Measurements from ENCODE around the gene SHANK1.
A peak's percentile ranks its signal among the peaks of the same experiment; 100 is the strongest.

Gene SHANK1

DNA sequence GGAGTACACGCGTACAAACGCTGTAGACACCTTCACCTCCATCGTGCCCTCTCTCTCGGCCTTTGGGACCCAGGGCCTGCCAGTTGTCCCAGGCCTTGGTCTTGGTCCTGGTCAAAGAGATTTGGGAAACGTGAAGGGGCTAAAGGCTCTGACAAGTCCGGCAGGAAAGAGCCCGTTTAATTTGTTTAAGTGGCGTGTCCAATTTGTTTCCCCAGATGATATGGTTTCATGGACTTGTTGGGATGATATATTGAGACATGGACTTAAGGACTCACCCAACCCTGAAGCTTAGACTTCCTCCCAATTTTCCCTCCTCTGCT lies 6.3 kb upstream of the SHANK1 start:
- no peak for DNase-seq

GRCh38 chr19:50725218-50725910 lies 5.8 kb upstream of the SHANK1 start:
- DNase-seq: no peak

DNA sequence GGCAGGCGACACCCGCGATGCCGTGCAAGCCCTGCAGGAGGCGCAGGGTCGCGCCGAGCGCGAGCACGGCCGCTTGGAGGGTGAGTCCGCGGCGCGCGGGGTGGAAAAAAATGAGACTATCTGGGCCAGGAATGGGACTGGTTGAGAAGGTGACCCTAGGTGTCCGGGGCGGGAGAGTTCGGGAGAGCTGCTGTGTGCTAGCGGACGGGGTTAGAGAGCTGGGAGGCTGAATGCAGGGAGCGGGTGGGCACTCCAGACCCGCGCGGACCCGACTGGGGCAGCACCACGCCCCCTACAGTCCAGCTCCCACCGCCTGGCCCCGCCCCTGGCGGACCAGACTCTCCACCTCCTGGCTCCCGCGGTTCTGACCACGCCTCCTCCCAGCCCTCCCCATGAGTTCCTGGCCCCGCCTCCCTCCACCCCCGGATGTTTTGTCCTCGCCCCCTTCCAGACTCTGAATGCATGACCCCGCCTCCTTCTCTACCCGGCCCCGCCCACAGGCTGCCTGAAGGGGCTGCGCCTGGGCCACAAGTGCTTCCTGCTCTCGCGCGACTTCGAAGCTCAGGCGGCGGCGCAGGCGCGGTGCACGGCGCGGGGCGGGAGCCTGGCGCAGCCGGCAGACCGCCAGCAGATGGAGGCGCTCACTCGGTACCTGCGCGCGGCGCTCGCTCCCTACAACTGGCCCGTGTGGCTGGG lies 5.1 kb upstream of the SHANK1 start:
- DNase-seq: peak; percentile 99

- DNase-seq: peak; percentile 31
Observed at GRCh38 chr19:50723735-50724521, 4.3 kb upstream of the SHANK1 start.

DNA sequence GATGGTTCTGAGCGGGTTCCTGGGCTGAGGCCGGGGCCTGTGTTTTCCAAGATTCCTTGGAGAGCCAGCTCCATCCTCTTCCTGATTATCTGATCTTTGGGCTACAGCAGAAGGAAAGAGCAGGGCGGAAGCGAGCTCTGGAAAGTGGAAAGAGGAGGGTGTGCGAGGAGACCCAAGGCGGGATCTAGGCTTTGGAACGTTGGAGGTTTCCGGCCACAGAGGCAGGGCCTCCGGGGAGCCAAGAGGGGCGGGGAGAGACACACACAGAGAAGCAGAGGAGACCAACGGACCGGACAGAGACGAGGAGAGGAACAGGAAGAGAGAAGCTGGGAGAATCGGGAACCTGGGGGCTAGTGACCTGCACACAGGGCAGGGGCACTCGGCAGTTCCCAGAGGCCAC lies 3.5 kb upstream of the SHANK1 start, which contains the start of gene CLEC11A:
TSS of gene CLEC11A (plus strand) at position 296 of the 400 bp plus-strand sequence. CDS start 162 bp downstream, outside the sequence.
- peak; percentile 97 for DNase-seq

- peak; percentile 63 for DNase-seq
Observed at GRCh38 chr19:50722201-50723013, 2.8 kb upstream of the SHANK1 start.

- no peak for DNase-seq
Observed at GRCh38 chr19:50721441-50722137, 2.0 kb upstream of the SHANK1 start.

- DNase-seq: peak; percentile 97
Observed at GRCh38 chr19:50720921-50721381, 1.3 kb upstream of the SHANK1 start.

GRCh38 chr19:50720181-50720920 lies 749 bp upstream of the SHANK1 start:
- DNase-seq: peak; percentile 31

GRCh38 chr19:50719119-50719435 lies 525 bp downstream of the SHANK1 start:
- DNase-seq: no peak

DNA sequence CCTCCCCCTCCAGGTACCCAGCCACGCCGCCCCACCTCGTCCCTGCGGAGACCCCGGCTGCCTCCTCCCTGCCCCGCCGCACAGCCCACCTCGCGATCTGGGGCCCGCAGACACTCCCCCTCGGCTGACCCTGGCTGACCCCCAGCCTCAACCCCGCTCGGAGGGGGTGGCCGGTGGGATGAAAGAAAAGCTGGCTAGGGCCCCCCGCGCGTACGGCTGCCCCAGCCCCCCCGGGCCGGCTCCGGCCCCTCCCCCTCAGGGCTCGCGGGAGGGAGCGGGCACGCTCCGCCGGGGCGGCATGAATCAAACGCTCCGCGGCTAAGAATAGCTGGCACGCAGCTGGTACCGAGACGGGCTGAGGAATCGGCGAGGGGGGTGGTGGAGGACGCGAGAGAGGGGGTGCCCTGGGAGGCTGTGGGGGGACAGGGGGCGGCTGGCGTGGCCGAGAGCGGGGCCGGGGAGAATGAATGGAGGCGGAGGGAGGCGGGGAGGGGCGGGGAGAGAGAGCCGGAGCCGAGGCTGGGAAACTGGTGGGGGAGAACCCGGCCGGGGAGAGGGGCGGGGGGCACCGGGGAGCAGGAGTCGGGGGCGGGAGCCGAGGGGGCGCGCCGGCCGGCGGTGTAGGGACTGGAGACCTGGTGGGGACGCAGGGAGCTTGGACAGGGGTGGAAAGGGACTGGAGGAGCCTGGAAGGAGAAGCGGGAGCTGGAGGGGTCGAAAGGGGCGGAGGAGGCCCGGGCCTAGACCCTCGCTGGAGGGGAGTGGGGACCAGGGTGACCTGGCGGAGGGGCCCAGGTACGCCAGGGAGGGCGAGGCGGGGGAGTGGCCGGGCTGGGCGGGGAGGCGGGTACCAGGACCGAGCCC lies 1.1 kb downstream of the SHANK1 start:
- no peak for DNase-seq

GRCh38 chr19:50717891-50718254 lies 1.7 kb downstream of the SHANK1 start:
- DNase-seq: no peak

GRCh38 chr19:50717026-50717723 lies 2.4 kb downstream of the SHANK1 start:
- no peak for DNase-seq

- no peak for DNase-seq
Observed at GRCh38 chr19:50716178-50717025, 3.2 kb downstream of the SHANK1 start.

GRCh38 chr19:50713556-50714236 lies 5.9 kb downstream of the SHANK1 start:
- no peak for DNase-seq

GRCh38 chr19:50712833-50713232 lies 6.8 kb downstream of the SHANK1 start:
- DNase-seq: no peak

DNA sequence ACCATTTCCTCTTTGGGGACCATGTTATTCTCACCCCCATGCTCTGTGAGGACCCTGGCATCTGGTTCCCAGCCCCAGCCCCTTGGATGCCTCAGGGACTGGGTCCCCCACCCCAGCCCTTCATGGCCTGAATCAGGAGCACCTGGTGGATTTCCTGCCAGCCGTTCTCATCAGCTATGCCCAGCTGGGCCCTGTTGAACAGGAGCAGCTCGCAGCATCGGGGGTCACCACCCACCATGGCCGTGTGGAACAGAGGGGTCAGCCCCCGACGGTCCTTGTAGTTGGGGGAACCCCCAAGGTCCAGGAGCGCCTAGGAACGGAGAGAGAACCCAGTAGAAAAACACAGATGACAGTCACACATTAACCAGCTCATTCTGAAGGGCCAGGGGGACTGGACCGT lies 7.8 kb downstream of the SHANK1 start:
- DNase-seq: no peak

DNA sequence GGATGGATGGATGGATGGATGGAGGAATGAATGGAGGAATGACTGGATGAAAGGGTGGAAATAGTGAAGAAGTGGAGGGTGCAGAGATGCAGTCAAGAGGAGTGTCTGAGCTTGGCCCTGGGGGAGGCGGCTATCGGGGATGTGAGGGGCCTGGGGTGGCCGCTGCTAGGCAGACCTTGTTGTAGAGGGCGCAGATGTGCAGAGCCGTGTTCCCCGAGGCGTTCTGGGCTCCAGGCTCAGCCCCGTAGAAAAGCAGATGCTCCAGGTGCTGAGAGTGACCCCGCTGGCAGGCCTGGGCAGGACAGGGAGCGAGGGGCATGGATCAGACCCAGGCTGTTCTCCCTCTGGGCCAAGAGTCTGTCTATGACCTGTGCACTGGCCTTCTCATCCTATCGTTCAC lies 8.4 kb downstream of the SHANK1 start:
- DNase-seq: no peak

All from MV-4-11 (cell line).